Testis (tissue), 2 donors: Measurements from ENCODE around the gene YIPF3.

Experiments
- CTCF ChIP-seq, 3 experiments: fragments of 450-650 bp in 2 of 3; fragments of 200-600 bp in 1 of 3; sonication (generic) in 1 of 3; IDR thresholded peaks; one replicate each; pipeline ENCODE4 v1.5.1; 2016 to 2019; ENCODE audit warnings: antibody characterized with exemption in 3 of 3, mild to moderate bottlenecking in 2 of 3, moderate library complexity in 1 of 3
- POLR2A ChIP-seq: fragments of 450-650 bp; IDR thresholded peaks from one replicate; pipeline ENCODE4 v1.6.1; 2017; ENCODE audit warnings: antibody characterized with exemption, mild to moderate bottlenecking, moderate library complexity

- no peak for TF ChIP-seq CTCF (IDR thresholded peaks at IDR 0.05)
- no peak for TF ChIP-seq POLR2A
Measured at GRCh38 chr6:43475516-43475915, 41.2 kb downstream of the YIPF3 start.
